Mononuclear cell (primary cell): Measurements from ENCODE around the gene C19orf47. TPM values are rescaled to one million over a fixed set of nuclear protein-coding genes. Genes with fewer than 3 reads are reported as not detected.

Experiments
- H3K27me3 ChIP-seq: 2 replicates; pipeline ENCODE4 v1.6.0; 2011; ENCODE audit warnings: low read length, control low read depth; ENCODE audit not compliant: insufficient read depth
- H3K4me1 ChIP-seq: 2 replicates; pipeline ENCODE4 v1.5.1; 2011; ENCODE audit warnings: mild to moderate bottlenecking, low read length, control low read depth; ENCODE audit not compliant: insufficient read depth
- H3K4me3 ChIP-seq: 2 replicates; pipeline ENCODE4 v1.5.1; 2011; ENCODE audit warnings: mild to moderate bottlenecking, low read length, moderate library complexity
- H3K9me3 ChIP-seq: 2 replicates; pipeline ENCODE4 v1.5.1; 2011; ENCODE audit warnings: low read depth, mild to moderate bottlenecking, control low read depth, low read length
- total RNA-seq: library from RNA; depleted of rRNA; stranded (reverse); fragments of >200 nt; gene quantifications from one replicate; pipeline ENCODE4 v1.2.3, GENCODE V29; 2012

C19orf47 gene, protein sequence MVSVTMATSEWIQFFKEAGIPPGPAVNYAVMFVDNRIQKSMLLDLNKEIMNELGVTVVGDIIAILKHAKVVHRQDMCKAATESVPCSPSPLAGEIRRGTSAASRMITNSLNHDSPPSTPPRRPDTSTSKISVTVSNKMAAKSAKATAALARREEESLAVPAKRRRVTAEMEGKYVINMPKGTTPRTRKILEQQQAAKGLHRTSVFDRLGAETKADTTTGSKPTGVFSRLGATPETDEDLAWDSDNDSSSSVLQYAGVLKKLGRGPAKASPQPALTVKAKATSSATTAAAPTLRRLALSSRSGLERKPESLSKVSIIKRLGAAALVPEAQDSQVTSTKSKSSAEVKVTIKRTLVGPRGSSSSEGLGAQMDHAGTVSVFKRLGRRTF
- total RNA-seq: 4.7 TPM

GRCh38 chr19:40348125-40348913 is at the start of gene C19orf47, which contains the start of gene PLD3:
Gene C19orf47, minus strand, starts transcription at chr19:40348397. Its CDS starts 6,540 bp downstream, at chr19:40341857.
Gene PLD3, plus strand, starts transcription at chr19:40348695. Its CDS starts 17,789 bp downstream, at chr19:40366484.
- H3K9me3 ChIP-seq: no peaks in the 10 kb centered on the region
- H3K4me1 ChIP-seq: peaks cover 21% of the 10 kb centered on the region
- peak within 1 kb of the TSS; percentile 76 for H3K4me3 ChIP-seq
- H3K27me3 ChIP-seq: no peaks in the 10 kb centered on the region

DNA sequence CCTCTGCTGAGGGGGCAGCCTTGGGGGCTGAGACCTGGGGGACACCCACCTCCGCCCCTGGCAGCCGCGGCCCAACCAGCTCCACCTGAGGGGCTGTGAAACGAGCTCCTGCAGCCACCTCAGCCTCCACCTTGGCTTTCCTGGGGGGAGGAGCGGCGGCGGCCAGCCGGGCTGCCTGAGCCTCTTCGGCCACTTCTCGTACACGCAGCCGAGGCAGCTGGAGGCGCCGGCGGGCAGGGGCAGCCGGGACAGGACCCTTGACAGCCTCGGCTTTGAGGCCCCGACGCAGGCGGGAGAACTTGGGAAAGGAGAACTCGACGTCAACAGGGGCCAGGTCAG is 49.3 kb upstream of the C19orf47 start:
- no peaks in the 10 kb centered on the region for H3K9me3 ChIP-seq
- no peak overlapping the region for H3K4me3 ChIP-seq
- peaks cover 8% of the 10 kb centered on the region for H3K4me1 ChIP-seq
- H3K27me3 ChIP-seq: no peaks in the 10 kb centered on the region

- H3K9me3 ChIP-seq: no peaks in the 10 kb centered on the region
- peaks cover 8% of the 10 kb centered on the region for H3K4me1 ChIP-seq
- no peak overlapping the region for H3K4me3 ChIP-seq
- no peaks in the 10 kb centered on the region for H3K27me3 ChIP-seq
Measured at GRCh38 chr19:40396886-40397567, 48.8 kb upstream of the C19orf47 start.

GRCh38 chr19:40395956-40396355 is 47.8 kb upstream of the C19orf47 start:
- H3K4me3 ChIP-seq: no peak overlapping the region
- H3K27me3 ChIP-seq: no peaks in the 10 kb centered on the region
- peaks cover 8% of the 10 kb centered on the region for H3K4me1 ChIP-seq
- H3K9me3 ChIP-seq: no peaks in the 10 kb centered on the region

- H3K27me3 ChIP-seq: no peaks in the 10 kb centered on the region
Measured at GRCh38 chr19:40394816-40395210, 46.6 kb upstream of the C19orf47 start.

DNA sequence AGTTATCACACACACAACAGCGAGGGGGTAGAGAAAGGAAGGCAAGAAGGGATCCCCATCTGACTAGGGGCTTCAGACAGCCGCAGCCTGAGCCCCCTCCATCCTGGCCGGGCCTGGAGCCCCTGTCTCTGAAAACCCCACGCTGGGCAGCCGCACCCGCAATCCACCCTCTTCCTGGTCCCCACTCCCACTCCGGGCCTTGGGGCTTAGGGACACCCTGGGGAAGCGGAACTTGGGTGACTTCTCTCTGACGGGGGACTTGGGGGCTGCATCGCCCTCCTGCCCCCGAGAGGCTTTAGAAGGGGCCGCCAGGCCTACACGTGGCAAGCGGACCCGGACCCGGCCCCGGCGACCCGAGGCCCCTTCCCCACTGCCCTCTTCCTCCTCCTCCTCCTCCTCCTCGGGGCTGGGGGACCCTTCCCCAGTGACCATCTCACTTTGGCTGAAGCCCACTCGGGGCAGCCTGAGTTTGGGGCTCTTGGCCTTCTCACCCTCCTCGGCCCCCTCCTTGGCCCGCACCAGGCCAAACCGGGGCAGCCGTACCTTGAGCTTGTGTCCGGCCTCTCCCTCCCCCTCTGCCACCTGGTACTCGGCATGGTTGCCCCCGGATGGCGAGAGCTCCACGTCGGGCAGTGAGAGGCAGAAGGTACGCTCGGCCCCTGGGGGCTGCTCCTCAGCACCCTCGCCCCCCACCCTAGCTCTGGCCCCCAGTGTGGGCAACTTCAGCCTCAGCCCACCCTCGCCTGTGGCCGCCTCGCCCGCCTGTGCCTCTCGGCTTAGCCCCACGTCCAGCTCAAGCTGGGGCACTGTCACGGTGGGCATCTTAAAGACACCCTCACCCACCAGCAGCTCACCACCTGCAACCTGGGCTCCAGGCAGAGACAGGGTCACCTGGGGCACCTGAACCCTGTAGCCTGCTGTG is 46.0 kb upstream of the C19orf47 start:
- peaks cover 8% of the 10 kb centered on the region for H3K4me1 ChIP-seq
- no peak overlapping the region for H3K4me3 ChIP-seq
- H3K27me3 ChIP-seq: no peaks in the 10 kb centered on the region
- H3K9me3 ChIP-seq: no peaks in the 10 kb centered on the region

More at GRCh38 chr19:40394816-40395210, 46.6 kb upstream of the C19orf47 start:
- no peak overlapping the region for H3K4me3 ChIP-seq
- H3K9me3 ChIP-seq: no peaks in the 10 kb centered on the region
- peaks cover 8% of the 10 kb centered on the region for H3K4me1 ChIP-seq

DNA sequence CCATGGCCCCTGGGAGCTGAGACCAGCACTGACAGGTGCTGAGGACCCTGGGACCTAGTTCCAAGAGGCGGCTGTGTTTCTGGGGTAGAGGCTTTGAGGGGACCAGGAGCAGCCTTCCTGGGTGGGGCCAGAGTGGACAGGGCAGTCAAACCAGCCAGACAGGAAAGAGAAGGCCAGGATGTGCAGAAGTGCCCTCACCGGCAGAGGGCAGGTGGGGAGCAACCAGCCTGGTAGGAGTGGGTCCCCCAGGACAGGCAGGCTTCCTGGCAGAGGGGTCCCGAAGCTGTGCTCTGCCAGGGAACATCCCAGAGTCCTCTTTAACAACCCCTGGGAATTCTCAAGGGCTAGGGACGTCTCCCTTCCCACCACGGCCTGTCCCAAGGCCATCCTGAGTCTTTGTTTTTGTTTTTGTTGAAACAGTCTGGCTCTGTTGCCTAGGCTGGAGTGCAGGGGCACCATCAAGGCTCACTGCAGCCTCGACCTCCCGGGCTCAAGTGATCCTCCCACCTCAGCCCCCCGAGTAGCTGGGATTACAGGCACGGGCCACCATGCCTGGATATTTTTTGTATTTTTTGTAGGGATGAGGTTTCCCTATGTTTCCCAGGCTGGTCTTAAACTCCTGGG is 44.8 kb upstream of the C19orf47 start:
- H3K4me3 ChIP-seq: no peak overlapping the region

DNA sequence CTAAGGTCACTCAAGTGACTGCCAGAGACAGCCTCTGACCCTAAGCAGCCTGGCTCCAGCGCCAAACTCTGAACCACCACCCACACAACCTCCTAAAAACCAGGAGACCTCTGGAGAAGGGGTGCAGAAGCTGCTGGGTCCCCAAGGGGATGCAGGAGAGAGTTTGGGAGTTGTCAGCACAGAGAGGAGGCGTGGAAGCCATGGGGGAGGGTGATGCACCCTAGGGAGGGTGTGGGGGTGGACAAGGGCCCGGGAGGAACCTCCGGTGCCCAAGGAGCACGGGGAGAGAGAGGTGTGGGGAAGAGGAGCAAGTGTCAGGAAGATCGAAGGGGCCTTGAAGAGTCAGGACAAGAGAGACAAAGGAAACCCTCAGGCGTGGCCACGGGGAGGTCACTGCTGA is 43.9 kb upstream of the C19orf47 start:
- no peaks in the 10 kb centered on the region for H3K27me3 ChIP-seq
- no peaks in the 10 kb centered on the region for H3K4me1 ChIP-seq
- no peak overlapping the region for H3K4me3 ChIP-seq
- no peaks in the 10 kb centered on the region for H3K9me3 ChIP-seq

More for the DNA sequence above, 44.8 kb upstream of the C19orf47 start:
- Histone ChIP-seq H3K4me1 (peaks cover under 1% of the 10 kb centered on the region), H3K9me3 (no peaks in the 10 kb centered on the region), H3K27me3 (no peaks in the 10 kb centered on the region)

DNA sequence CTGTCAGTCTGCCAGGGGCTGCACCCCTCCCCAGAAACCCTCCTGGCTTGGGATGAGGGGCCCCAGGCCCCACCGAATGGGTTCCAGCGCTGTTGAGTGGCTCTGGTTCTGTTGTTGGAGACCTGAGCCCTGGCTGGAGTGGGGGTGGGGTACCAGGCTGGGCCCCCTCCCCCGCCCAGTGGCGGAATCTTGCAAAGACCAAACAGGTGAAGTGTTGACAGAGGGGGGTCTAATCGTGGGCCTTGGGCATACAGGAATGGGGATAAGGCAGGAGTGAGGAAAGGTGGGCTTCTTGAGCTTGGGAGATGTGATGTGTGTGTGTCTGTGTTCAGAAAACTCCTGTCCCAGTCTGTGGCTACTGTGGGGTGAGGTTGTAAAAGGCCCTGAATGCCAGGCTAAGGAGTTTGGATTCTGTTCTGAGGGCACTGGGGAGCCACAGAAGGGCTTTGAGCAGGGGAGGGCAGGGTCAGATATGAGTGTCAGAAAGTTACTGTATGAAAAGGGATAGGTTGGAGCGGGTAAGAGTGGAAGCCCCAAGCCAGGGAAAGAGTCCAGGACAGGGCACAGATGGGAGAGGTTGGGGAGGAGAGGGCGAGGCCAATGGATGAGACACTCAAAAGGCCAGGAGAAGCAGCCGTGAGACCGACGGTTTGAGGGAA is 42.0 kb upstream of the C19orf47 start, which contains the start of gene HIPK4:
TSS of gene HIPK4 (minus strand) at position 98 of the 659 bp plus-strand sequence. CDS start 279 bp downstream, outside the sequence.
- Histone ChIP-seq H3K4me3 (no peak within 1 kb of the TSS), H3K4me1 (no peaks in the 10 kb centered on the region), H3K27me3 (no peaks in the 10 kb centered on the region), H3K9me3 (no peaks in the 10 kb centered on the region)

DNA sequence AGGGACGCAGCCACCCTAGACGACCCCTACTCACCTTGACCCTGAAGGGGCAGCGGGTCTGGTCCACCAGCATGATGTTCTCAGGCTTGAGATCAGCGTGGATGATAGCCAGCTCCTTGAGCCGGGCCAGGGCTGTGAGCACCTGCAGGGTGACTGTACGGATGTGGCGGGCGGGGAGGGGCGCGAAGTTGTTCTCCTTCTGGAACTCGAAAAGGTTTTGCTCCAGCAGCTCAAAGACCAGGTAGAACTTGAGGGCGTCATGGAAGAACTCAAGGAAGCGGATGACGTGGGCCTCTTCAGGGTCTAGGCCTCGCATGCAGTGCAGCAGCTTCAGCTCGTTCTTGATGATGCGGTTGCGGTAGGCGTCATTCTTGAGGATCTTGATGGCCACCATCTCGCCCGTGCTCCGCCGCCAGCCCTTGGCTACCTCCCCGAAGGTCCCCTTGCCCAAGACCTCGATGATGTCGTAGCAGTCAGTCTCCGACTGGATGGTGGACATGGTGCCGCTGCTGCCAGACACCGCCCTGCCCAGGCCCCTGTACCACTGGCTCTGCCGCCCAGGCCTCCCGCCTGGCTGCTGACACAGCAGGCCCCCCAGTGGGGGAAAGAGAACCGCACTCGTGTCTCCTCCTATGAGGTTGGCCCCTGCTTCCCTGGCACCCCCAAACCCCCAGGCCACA is 41.3 kb upstream of the C19orf47 start:
- Histone ChIP-seq H3K9me3 (no peaks in the 10 kb centered on the region), H3K4me1 (no peaks in the 10 kb centered on the region), H3K4me3 (no peak overlapping the region), H3K27me3 (no peaks in the 10 kb centered on the region)

- H3K27me3 ChIP-seq: no peaks in the 10 kb centered on the region
- H3K4me3 ChIP-seq: no peak overlapping the region
- H3K4me1 ChIP-seq: no peaks in the 10 kb centered on the region
- H3K9me3 ChIP-seq: no peaks in the 10 kb centered on the region
Measured at GRCh38 chr19:40388481-40388880, 40.3 kb upstream of the C19orf47 start.

GRCh38 chr19:40387155-40387554 is 39.0 kb upstream of the C19orf47 start:
- H3K4me3 ChIP-seq: no peak overlapping the region
- H3K9me3 ChIP-seq: no peaks in the 10 kb centered on the region
- H3K27me3 ChIP-seq: no peaks in the 10 kb centered on the region
- no peaks in the 10 kb centered on the region for H3K4me1 ChIP-seq

DNA sequence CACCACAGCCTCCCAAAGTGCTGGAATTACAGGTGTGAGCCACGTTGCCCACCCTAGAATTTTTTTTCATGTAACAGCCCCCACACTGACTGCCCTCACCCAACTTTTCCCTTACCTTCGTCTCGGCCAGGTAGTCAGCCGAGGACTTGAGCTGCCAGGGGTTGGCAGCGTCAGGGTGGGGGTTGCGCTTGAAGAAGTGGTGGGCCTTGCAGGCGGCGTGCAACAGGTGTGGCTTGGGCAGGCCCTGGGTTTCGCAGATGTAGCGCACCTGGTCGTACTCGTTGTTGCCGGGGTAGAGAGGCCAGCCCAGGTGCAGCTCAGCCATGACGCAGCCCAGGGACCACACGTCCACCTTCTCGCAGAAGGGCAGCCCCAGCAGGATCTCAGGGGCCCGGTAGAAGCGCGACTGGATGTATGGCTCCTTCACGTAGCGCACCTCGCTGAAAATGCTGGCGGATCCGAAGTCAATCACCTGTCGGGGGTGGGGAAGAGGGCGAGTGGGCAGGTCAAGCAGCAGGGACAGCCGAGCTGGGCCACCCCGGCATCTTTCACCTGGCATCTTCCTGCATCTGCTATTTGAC is 35.6 kb upstream of the C19orf47 start:
- Histone ChIP-seq H3K9me3 (no peaks in the 10 kb centered on the region), H3K4me3 (no peak overlapping the region), H3K27me3 (no peaks in the 10 kb centered on the region), H3K4me1 (no peaks in the 10 kb centered on the region)
